ENCODE measurements around the gene DUSP7. TPM values are rescaled to one million over a fixed set of nuclear protein-coding genes. Genes with fewer than 3 reads are reported as not detected.
"Not testable (repeated sequence)": the region's sequence is repeated elsewhere in the genome, so short reads cannot be mapped to it uniquely, and the experiment has no call there.

DUSP7 gene
- total and polyA plus RNA-seq, 2 donors from 2014 or later = 10.1 to 19.8 TPM

DNA sequence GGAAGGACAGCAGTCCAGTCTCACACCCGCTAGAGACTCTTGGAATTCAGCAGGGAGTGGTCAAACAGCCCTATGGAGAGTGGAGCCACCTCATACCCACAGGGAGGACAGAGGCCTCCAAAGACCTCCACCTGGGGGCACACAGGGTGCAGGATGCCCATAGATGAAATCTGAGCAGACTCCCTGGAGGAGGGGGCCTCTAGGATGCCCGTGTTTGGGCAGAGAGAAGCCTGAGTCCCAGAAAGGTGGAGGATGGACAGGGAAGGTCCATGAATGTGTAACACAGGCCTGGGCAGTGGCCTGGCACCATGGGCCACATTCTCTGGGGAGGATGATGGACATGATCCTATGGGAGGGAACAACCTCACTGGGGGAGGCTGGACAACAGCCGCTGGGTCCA, 21.7 kb downstream of the DUSP7 start:
- DNase-seq (no peak), FAIRE-seq (no peak)
- H3K9ac ChIP-seq (ENCODE audit: low read length in 3 of 3) = no peak overlapping the region
- H3K27ac ChIP-seq (ENCODE audit: low read depth in 2 of 2, low read length in 2 of 2) = no peak overlapping the region
- H3K36me3 ChIP-seq (ENCODE audit: control insufficient read depth in 2 of 3, insufficient read depth in 3 of 3, low read length in 3 of 3) = no peaks in the 10 kb centered on the region
- H3K27me3 ChIP-seq (ENCODE audit: control insufficient read depth, insufficient read depth, low read length) = no peaks in the 10 kb centered on the region
- intact Hi-C loops (cut with DNase I) = no loop called here
- TF ChIP-seq, protein P1, sequence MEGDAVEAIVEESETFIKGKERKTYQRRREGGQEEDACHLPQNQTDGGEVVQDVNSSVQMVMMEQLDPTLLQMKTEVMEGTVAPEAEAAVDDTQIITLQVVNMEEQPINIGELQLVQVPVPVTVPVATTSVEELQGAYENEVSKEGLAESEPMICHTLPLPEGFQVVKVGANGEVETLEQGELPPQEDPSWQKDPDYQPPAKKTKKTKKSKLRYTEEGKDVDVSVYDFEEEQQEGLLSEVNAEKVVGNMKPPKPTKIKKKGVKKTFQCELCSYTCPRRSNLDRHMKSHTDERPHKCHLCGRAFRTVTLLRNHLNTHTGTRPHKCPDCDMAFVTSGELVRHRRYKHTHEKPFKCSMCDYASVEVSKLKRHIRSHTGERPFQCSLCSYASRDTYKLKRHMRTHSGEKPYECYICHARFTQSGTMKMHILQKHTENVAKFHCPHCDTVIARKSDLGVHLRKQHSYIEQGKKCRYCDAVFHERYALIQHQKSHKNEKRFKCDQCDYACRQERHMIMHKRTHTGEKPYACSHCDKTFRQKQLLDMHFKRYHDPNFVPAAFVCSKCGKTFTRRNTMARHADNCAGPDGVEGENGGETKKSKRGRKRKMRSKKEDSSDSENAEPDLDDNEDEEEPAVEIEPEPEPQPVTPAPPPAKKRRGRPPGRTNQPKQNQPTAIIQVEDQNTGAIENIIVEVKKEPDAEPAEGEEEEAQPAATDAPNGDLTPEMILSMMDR (IDR thresholded peaks at IDR 0.05; ENCODE audit: borderline replicate concordance, extremely low read depth, insufficient read depth) = no peak
- H3K9me3 ChIP-seq (ENCODE audit: control insufficient read depth in 2 of 3, insufficient read depth in 1 of 3, low read length in 3 of 3) = no peaks in the 10 kb centered on the region
- no peak overlapping the region for H3K4me3 ChIP-seq (ENCODE audit: low read length in 3 of 3)
- no peaks in the 10 kb centered on the region for H3K4me1 ChIP-seq (ENCODE audit: control insufficient read depth in 2 of 3, insufficient read depth in 2 of 3, low read depth in 1 of 3, low read length in 3 of 3)

- Histone ChIP-seq H3K27ac (ENCODE audit: low read depth in 2 of 2, low read length in 2 of 2) (no peak overlapping the region), H3K9ac (ENCODE audit: low read length in 3 of 3) (no peak overlapping the region), H3K9me3 (ENCODE audit: control insufficient read depth in 2 of 3, insufficient read depth in 1 of 3, low read length in 3 of 3) (no peaks in the 10 kb centered on the region), H3K4me3 (ENCODE audit: low read length in 3 of 3) (no peak overlapping the region), H3K4me1 (ENCODE audit: control insufficient read depth in 2 of 3, insufficient read depth in 2 of 3, low read depth in 1 of 3, low read length in 3 of 3) (no peaks in the 10 kb centered on the region), H3K27me3 (ENCODE audit: control insufficient read depth, insufficient read depth, low read length) (no peaks in the 10 kb centered on the region), H3K36me3 (ENCODE audit: control insufficient read depth in 2 of 3, insufficient read depth in 3 of 3, low read length in 3 of 3) (no peaks in the 10 kb centered on the region)
- intact Hi-C loops (cut with DNase I) = no loop called here
- FAIRE-seq (no peak), DNase-seq (no peak)
- TF ChIP-seq, protein P1 (IDR thresholded peaks at IDR 0.05; ENCODE audit: borderline replicate concordance, extremely low read depth, insufficient read depth) = no peak
Measured at GRCh38 chr3:52034212-52034611, 22.2 kb downstream of the DUSP7 start.

- H3K4me1 ChIP-seq (ENCODE audit: control insufficient read depth in 2 of 3, insufficient read depth in 2 of 3, low read depth in 1 of 3, low read length in 3 of 3); FAIRE-seq: not testable (repeated sequence)
Measured at GRCh38 chr3:52033748-52034147, 22.6 kb downstream of the DUSP7 start.

DNA sequence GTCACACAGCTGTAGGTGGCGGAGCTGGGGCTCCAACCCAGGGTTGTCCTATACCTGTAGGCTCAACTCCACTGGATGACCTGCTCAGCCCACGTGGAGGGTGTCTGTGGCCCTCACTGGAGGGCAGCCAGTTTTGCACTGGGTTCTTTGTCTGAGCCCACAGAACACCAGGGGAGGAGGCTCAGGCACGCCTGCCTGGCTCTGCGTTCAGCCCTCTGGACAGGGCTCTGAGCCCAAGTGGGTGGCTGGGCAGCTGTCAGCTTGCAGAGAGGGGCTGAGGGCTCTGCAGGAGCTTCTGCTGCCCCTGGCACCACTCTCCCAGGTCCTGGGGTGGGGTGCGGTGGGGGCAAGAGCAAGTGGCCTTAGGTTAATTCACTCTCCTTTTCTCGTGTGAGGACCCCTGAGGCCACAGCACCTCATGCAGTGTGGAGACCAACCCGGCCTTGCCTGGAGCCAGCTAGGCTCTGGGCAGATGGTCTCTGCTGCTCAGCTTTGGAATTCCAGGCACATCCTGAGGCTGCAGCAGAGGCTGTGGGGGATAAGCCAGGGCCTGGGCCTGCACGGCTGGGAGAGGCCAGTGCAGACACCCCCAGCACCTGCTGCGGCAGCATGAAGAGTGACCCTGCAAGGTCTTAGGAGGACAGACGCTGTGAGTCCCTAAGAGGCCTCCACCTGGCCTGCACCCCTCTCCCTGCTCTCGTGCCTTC, 23.5 kb downstream of the DUSP7 start:
- TF ChIP-seq, protein P1 (IDR thresholded peaks at IDR 0.05; ENCODE audit: borderline replicate concordance, extremely low read depth, insufficient read depth) = no peak
- FAIRE-seq (no peak), DNase-seq (no peak)
- intact Hi-C loops (cut with DNase I) = no loop called here
- no peaks in the 10 kb centered on the region for H3K4me1 ChIP-seq (ENCODE audit: control insufficient read depth in 2 of 3, insufficient read depth in 2 of 3, low read depth in 1 of 3, low read length in 3 of 3)
- H3K27ac ChIP-seq (ENCODE audit: low read depth in 2 of 2, low read length in 2 of 2) = no peak overlapping the region
- H3K27me3 ChIP-seq (ENCODE audit: control insufficient read depth, insufficient read depth, low read length) = no peaks in the 10 kb centered on the region
- H3K9me3 ChIP-seq (ENCODE audit: control insufficient read depth in 2 of 3, insufficient read depth in 1 of 3, low read length in 3 of 3) = no peaks in the 10 kb centered on the region
- no peaks in the 10 kb centered on the region for H3K36me3 ChIP-seq (ENCODE audit: control insufficient read depth in 2 of 3, insufficient read depth in 3 of 3, low read length in 3 of 3)
- no peak overlapping the region for H3K4me3 ChIP-seq (ENCODE audit: low read length in 3 of 3)
- no peak overlapping the region for H3K9ac ChIP-seq (ENCODE audit: low read length in 3 of 3)

More at GRCh38 chr3:52033748-52034147, 22.6 kb downstream of the DUSP7 start:
- H3K9ac ChIP-seq (ENCODE audit: low read length in 3 of 3); intact Hi-C loops (cut with DNase I); H3K36me3 ChIP-seq (ENCODE audit: control insufficient read depth in 2 of 3, insufficient read depth in 3 of 3, low read length in 3 of 3); H3K9me3 ChIP-seq (ENCODE audit: control insufficient read depth in 2 of 3, insufficient read depth in 1 of 3, low read length in 3 of 3); DNase-seq; H3K27me3 ChIP-seq (ENCODE audit: control insufficient read depth, insufficient read depth, low read length); H3K4me3 ChIP-seq (ENCODE audit: low read length in 3 of 3); H3K27ac ChIP-seq (ENCODE audit: low read depth in 2 of 2, low read length in 2 of 2): not testable (repeated sequence)
